SKM-1 (cell line): Measurements from ENCODE around the gene ENOX1.

Experiments used
- DNase-seq: peaks from one replicate; lab custom pipeline; 2025; ENCODE audit not compliant: unreplicated experiment; lab: John Stamatoyannopoulos, UW

Gene ENOX1

DNA sequence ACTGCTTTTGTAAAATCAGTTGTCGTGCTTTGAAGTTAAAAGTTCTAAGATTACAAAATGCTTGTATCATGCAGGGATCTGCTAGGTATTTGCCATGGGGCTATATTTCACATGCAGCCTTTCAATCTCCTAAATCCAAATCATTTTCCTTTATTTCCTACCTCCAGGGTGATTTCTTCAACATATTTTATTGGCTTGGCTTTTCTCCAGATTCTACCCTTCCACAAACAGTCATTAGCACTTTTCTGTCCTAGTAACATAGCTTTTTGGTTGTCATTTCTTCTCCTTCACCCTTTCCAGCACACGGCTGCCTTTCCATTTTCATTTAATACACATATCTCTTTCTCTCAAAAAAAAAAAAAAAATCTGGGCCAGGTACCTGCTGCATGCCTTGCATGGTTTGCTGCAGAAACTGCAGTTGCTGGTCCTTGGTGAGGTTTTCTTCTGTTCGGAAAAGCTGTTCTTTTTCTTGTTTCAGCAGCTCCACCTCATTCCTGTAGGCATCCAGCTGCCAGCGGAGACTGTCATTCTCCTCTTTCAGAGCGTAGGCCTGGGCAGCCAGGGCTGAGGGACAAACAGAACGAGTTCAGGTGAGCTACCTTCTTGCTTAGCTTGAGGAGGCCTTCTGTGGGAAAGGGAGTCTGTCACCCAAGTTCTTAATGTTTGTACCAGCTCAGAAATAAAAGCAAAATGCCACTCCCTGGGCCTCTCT lies 488.6 kb downstream of the ENOX1 start:
- DNase-seq, result no peak

DNA sequence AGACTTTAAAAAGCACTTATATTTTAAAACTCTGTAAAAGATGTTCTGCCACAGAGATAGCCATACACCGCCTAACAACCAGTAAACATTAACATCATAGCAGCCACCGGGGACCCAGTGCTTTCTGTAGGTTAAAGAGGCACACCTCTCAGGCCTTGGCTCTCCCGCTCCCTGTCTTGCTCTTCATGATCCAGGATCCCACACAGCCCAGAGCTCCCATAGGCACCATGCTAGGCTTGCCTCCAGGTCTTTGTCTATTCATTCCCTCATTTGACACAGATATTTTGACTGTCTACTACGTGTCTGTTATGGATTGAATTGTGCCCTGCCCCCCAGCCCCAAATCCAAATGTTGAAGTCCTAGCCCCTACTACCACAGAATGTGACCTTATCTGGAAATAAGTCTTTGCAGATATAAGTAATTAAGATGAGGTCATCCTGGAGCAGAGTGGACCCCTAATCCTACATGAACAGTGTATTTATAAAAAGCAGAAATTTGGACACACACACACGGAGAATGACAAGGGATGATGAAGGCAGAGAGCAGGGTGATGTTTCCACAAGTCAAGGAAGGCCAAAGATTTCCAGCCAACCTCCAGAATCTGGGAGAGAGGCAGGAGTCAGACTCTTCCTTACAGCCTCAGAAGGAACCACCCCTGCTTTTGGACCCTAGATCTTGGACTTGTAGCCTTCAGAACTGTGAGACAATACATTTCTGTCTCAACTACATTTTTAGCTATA lies 490.8 kb downstream of the ENOX1 start:
- DNase-seq, result no peak

GRCh38 chr13:43295321-43295720 lies 491.5 kb downstream of the ENOX1 start:
- no peak for DNase-seq

- DNase-seq, result no peak
Observed at GRCh38 chr13:43294412-43294811, 492.4 kb downstream of the ENOX1 start.

DNA sequence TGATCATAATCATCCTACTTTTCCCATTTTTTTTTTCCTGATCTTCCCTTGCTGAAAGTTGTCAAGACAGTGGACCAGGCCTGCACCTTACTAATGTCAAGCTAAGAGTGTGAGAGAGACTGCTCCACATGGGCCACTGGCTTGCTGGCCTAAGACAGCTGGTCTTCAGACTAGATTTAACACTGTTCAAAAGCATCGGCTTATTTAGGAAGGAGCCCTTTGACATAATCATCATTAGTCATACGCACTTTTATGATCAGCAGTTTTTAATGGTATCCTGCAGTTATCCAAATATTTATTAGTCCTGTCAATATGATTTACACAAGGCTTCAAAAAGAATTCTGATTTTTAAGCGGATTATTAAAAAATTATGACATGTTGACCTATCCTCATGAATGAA lies 492.8 kb downstream of the ENOX1 start:
- DNase-seq, result no peak

DNA sequence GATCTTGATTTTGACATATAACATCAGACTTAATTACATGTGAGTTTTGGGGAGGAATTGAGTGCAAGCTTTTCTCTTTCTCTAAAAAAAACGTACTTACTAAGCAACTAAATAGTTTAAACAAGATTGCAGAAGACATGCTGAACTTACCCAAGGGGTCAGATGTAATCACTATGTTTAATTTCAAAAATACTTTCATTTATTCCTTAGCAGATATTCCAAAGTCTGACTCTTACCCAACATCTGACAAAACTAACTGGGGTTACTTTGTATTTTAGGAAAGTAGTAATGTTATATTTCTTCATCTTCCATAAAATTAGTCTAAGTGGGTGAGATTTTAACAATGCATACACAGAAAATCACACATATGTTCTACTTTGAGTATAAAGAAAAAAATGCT lies 493.2 kb downstream of the ENOX1 start:
- DNase-seq, result no peak

GRCh38 chr13:43293008-43293407 lies 493.8 kb downstream of the ENOX1 start:
- no peak for DNase-seq

- DNase-seq, result no peak
Observed at GRCh38 chr13:43291287-43292060, 495.3 kb downstream of the ENOX1 start.

DNA sequence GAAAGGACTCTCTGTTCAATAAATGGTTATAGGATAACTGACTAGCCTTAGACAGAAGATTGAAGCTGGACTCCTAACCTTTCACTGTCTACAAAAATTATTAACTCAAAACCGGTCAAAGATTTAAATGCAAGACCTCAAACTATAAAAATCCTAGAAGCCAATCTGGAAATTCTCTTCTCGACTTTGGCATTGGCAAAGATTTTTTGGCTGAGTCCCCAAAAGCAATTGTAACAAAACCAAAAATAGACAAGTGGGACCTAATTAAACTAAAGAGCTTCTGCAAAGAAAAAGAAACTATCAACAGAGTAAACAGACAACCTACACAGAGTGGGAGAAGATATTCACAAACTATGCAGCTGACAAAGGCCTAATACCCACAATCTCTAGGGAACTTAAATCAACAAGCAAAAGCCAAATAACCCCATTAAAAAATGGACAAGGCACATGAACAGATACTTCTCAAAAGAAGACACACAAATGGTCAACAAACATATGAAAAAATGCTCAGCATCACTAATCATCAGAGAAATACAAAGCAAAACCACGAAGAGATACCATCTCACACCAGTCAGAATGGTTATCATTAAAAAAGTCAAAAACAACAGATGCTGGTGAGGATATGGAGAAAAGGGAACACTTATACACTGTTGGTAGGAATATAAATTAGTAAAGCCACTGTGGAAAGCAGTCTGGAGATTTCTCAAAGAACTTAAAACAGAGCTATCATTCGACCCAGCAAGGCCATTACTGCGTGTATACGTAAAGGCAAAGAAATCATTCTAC lies 497.1 kb downstream of the ENOX1 start:
- no peak for DNase-seq

GRCh38 chr13:43286751-43287150 lies 500.0 kb downstream of the ENOX1 start:
- DNase-seq, result no peak

DNA sequence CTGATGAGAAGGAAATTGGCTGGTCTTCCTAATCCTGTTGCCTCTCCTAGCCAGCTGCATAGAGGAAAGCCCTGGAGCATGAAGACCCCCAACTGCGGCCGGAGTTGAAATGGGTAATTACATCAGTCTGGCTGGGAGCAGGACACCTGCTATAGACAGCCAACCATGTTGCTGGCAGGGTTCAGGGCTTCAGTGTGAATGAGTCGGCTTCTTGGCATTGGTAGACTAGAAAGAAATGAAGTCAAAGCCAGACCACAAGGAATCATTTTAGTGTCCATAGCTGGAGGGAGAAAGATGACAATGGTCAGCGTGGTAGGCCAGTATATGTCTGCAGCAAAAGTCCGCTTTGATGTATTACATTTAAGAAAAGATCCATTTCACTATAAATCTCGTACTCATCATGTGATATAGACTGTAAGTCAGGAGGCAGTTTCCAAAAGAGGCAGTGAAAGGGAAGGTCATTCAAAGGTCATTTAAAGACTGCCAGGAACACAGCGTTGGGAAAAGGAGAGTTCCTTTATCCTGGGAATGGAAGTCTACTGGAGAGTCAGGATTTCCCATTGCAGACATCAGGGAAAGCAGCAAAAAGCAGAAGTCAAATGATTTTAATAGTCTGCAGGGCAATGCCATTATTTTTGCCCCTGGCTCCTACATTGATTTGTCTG lies 500.7 kb downstream of the ENOX1 start:
- DNase-seq, result no peak

DNA sequence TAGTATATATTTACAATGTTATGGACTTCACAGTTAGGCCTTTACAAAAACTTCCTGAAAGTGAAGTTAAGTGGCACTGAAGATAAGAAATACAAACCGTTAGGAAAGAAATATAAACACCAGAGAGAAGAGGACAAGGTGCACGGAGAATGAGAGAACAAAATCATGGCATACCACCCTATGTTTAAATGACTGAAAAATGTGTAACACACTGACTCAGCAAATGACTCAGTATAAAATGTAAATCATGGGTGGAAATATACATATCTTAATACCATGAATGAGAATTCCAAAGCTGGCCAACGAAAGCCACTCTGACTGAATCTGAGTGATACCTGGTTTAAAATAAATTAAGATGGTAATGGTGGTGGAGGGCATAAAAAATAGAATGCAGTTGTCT lies 502.6 kb downstream of the ENOX1 start:
- no peak for DNase-seq

GRCh38 chr13:43279696-43280095 lies 507.1 kb downstream of the ENOX1 start:
- no peak for DNase-seq

DNA sequence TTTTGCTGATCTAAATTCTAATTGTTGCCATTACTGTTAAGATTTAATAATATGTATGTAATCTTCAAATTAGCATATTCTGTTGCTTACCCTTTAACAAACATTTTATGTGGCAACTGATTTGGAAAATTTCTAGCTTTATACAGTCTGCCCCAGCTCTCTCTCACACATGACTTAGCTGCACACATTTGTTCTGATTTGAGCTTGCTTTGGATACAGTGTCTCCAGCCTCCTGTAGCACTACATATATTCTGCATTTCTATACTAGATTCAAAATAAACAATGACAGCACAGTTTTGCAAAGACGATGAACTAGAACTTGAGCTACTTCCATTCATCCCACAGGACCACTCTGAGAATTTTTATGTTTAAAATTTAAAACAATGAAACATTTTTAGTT lies 508.6 kb downstream of the ENOX1 start:
- DNase-seq, result no peak

GRCh38 chr13:43277142-43277541 lies 509.6 kb downstream of the ENOX1 start:
- DNase-seq, result no peak

DNA sequence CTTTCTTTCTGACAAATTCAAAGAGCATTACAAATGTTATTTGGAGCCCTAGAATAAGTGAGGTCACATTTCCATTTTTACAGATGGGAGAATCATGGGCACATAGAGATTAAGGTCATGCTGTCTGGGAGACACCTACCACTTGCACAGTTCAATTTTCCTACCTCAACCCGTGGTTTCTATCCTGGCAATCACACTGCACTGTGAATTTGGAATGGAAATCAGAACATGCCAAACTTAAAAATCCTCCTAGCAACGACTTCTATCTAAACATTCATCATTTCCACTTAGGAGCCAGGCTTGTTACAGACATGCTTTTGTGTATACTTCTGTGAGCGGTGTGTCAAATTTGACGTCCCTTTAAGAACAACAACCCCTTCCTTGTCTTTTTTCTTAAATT lies 511.9 kb downstream of the ENOX1 start:
- DNase-seq, result no peak

DNA sequence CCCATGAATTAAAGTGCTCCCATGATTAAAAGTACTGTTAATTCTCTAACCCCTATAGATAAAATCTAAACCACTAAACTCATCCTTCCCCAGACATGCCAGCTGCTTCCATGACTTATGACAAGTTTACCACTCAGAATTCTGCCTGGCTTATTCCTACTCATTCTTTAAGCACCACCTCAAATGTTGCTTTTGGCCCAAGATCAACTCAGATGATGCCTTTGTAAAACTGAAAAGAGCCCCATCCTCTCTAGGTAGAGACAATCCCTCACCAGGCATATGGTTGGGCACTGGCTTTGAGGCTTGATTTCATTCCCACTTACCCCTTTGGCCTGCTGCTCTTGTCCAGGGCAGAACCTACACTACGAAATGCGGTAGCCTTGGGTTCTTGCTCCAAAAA lies 513.4 kb downstream of the ENOX1 start:
- no peak for DNase-seq

DNA sequence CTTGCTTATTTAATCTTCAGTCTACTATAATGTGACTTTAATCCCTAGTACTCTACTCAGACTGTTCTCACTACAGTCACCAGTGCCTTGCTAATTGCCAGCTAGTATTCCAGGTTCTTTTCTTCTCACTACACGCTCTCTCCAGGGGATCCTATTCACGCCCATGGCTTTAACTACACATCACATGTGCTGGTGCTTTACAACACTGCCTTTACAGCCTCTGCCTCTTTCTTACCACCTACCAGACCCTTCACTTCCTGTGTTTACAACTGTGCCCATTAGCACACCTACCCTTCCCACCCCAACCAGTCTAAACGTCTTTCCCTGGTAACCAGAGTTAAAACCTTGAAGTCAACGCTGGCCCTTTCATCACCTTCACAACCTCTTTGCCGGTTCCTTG lies 513.9 kb downstream of the ENOX1 start:
- DNase-seq, result no peak

- no peak for DNase-seq
Observed at GRCh38 chr13:43271152-43271551, 515.6 kb downstream of the ENOX1 start.

DNA sequence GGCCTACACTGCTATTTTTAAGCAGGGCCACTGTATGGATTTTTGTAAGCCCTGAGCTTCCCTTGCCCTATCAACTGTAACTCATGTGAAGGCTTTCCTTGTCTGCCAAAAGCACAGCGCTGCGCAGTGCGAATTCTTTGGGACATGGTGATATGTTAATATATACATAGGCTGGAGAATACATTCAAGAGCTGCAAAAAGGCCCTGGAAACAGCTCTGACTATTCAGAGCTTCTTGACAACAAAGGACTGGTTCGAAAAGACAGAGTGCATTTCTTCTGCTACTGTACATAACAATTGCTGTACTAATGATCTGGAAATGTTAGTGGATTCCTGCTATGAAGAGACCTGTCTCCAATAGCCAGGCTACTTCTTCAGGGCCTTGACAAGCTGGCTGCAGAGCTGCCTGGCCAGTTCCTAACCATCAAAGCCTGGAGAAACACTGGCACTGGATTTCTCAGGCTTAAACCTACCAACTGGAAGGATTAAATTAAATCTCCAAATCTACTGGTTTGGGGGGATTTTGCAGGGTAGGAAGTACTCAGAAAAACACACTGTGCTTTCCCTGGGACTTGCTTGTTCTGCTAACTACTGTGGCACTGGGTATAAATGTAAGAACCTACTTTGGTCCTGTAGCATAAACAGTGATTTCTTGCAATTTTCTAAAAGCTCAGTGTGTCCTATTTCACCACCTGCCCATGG lies 516.5 kb downstream of the ENOX1 start:
- DNase-seq, result no peak
